GM19240 (cell line): ENCODE results near the gene ZNF839.

Experiments
- DNase-seq: peaks from one replicate; pipeline ENCODE4 v3.0.0; 2011; ENCODE audit warnings: low spot score; ENCODE audit not compliant: insufficient read length

Gene ZNF839

DNA sequence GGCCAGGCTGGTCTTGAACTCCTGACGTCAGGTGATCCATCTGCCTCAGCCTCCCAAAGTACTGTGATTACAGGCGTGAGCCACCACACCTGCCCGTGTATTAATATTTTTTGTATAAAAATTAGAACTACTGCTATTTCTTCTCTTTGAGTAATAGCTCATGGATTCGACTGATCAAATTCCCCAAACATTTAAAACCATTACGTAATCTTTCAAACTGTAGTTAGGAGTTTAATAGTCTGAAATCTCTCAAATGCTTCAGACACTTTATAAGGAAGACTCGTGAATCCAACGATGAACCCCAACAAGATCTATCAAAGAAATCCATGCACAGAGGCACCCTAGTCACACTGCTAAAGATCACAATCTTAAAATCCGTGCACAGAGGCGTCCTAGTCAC lies 59.3 kb downstream of the ZNF839 start:
- no peak for DNase-seq

GRCh38 chr14:102387086-102387485 lies 67.5 kb downstream of the ZNF839 start:
- no peak for DNase-seq

GRCh38 chr14:102389246-102389645 lies 69.7 kb downstream of the ZNF839 start:
- no peak for DNase-seq

- DNase-seq, result no peak
Measured at GRCh38 chr14:102390064-102390855, 70.7 kb downstream of the ZNF839 start.
